ENCODE data around the gene AGXT.

The AGXT gene

DNA sequence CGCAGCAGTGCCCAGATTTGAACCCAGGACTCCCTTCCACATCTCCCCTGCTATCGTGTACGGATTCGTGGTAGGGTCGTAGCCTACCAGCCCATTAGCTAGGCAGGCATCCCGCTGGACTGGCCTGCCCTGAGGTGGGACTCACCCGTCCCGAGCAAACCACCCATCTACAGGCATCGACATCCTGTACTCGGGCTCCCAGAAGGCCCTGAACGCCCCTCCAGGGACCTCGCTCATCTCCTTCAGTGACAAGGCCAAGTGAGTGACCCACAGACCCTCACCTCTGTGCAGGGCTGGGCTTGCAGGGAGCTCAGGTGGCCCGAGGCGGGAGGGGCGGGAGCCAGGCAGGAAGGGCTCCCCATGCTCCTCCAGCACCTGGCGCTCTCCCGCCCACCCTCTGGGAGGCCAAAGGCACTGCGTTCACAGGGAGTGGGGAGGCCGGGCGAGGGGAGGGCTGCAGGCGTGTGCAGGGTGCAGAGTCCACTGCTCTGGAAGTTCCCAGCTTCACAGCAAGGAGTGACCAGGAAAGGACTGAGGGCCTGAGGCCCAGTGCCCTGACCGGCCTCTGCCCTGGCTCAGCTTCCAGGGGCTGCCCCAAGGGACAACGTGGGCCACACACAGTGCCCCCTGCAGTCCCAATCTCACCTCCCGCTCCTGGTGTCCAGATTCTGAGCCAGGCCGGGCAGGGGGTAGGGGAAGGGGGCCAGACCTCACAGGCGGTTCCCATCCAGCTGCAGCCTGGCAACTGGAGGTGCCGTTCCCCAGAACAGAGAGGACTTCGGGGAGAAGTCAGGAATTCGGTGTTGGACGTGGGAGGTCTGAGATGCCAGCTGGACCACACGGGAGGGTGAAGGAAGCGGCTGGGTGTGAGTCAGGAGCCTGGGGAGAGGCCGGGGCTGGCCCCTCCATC lies 5.4 kb downstream of the AGXT start:
- Histone ChIP-seq H3K79me2 (ENCODE audit: insufficient read depth, low read length) (no peaks in the 10 kb centered on the region), H3K4me2 (ENCODE audit: low read length) (no peak overlapping the region), H3K9me3 (ENCODE audit: low read length) (no peaks in the 10 kb centered on the region), H3K9me2 (ENCODE audit: low read depth, low read length) (no peaks in the 10 kb centered on the region), H3K36me3 (ENCODE audit: insufficient read depth, low read length) (no peaks in the 10 kb centered on the region), H4K20me1 (ENCODE audit: insufficient read depth, low read length) (no peaks in the 10 kb centered on the region), H3K4me3 (ENCODE audit: low read depth, low read length, poor library complexity, severe bottlenecking) (no peak overlapping the region), H3K4me1 (ENCODE audit: insufficient read depth, low read length, severe bottlenecking) (no peaks in the 10 kb centered on the region), H3K9ac (ENCODE audit: low read length) (no peak overlapping the region), H2AFZ (ENCODE audit: low read length) (no peak overlapping the region), H3F3A (ENCODE audit: insufficient read depth, low read length) (no peaks in the 10 kb centered on the region), H3K27ac (ENCODE audit: low read depth, low read length, poor library complexity, severe bottlenecking) (no peak overlapping the region), H3K27me3 (ENCODE audit: insufficient read depth, low read length) (no peaks in the 10 kb centered on the region; the same call in 1 of the 2 replicates)
- no peak for TF ChIP-seq EZH2 (IDR thresholded peaks at IDR 0.05; ENCODE audit: borderline replicate concordance, low read length)
- TF ChIP-seq, protein P1, sequence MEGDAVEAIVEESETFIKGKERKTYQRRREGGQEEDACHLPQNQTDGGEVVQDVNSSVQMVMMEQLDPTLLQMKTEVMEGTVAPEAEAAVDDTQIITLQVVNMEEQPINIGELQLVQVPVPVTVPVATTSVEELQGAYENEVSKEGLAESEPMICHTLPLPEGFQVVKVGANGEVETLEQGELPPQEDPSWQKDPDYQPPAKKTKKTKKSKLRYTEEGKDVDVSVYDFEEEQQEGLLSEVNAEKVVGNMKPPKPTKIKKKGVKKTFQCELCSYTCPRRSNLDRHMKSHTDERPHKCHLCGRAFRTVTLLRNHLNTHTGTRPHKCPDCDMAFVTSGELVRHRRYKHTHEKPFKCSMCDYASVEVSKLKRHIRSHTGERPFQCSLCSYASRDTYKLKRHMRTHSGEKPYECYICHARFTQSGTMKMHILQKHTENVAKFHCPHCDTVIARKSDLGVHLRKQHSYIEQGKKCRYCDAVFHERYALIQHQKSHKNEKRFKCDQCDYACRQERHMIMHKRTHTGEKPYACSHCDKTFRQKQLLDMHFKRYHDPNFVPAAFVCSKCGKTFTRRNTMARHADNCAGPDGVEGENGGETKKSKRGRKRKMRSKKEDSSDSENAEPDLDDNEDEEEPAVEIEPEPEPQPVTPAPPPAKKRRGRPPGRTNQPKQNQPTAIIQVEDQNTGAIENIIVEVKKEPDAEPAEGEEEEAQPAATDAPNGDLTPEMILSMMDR (IDR thresholded peaks at IDR 0.05; ENCODE audit: low read length): no peak

DNA sequence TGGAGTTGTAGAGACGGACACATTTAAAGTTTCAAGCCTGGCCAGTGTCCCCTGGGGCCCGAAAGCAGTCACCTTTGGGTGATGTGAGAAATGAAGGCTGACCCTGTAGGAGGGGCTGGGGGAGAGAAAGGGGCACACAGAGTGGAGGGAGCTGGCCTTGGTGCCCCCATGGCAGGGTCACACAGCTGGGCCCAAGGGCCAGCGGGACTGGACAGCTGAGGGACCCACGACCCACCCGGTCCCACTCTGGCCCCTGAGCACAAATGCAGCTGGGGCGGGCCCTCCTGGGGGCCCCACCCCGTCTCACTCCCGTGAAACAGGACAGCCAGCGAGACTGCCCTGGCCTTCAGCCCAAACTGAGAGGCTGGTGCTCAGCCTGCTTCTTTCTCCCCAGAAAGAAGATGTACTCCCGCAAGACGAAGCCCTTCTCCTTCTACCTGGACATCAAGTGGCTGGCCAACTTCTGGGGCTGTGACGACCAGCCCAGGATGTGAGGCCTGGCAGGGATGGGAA lies 6.1 kb downstream of the AGXT start:
- Histone ChIP-seq H3K9ac (ENCODE audit: low read length) (no peak overlapping the region), H3K36me3 (ENCODE audit: insufficient read depth, low read length) (no peaks in the 10 kb centered on the region), H3K4me2 (ENCODE audit: low read length) (no peak overlapping the region), H3K9me2 (ENCODE audit: low read depth, low read length) (no peaks in the 10 kb centered on the region), H3F3A (ENCODE audit: insufficient read depth, low read length) (no peaks in the 10 kb centered on the region), H4K20me1 (ENCODE audit: insufficient read depth, low read length) (no peaks in the 10 kb centered on the region), H3K4me1 (ENCODE audit: insufficient read depth, low read length, severe bottlenecking) (no peaks in the 10 kb centered on the region), H3K4me3 (ENCODE audit: low read depth, low read length, poor library complexity, severe bottlenecking) (no peak overlapping the region), H3K79me2 (ENCODE audit: insufficient read depth, low read length) (no peaks in the 10 kb centered on the region), H3K27me3 (ENCODE audit: insufficient read depth, low read length) (no peaks in the 10 kb centered on the region), H3K27ac (ENCODE audit: low read depth, low read length, poor library complexity, severe bottlenecking) (no peak overlapping the region), H3K9me3 (ENCODE audit: low read length) (no peaks in the 10 kb centered on the region), H2AFZ (ENCODE audit: low read length) (no peak overlapping the region)
- TF ChIP-seq, protein P1 (IDR thresholded peaks at IDR 0.05; ENCODE audit: low read length): no peak
- TF ChIP-seq EZH2 (IDR thresholded peaks at IDR 0.05; ENCODE audit: borderline replicate concordance, low read length): no peak

DNA sequence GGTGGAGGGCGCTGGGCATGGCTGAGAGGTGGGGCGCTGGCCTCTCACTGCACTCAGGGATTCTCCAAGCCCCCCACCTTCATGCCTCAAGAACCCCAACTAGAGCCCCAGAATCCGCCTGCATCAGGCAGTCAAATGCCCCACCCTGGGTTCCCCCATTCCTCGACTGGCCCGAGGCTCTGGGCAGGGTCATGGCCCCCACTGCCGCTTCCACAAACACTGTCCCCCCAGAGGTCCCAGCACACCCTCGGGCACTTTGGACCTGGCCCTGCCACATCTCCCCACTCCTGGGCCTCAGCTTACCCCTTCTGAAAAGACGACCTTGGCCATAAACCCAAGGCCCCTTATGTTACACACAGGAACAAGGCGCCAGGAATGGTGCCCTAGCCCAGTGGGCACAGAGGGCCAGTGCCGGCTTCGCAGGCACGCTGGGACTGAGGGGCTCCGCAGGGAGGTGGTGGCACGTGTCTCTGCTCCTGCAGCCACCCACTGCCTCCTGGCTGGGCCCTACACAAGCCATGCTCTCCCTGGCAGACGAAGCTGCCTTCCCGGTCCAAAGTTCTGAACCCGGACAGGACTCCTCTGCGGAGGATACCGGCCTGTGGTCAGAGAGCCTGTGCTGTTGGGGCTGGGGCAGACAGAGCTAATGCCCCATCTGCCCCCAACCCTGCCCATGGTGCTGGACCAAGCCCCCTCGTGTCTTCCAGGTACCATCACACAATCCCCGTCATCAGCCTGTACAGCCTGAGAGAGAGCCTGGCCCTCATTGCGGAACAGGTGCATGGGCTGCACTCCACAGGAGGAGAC lies 6.8 kb downstream of the AGXT start:
- Histone ChIP-seq H3K36me3 (ENCODE audit: insufficient read depth, low read length) (no peaks in the 10 kb centered on the region), H3K27ac (ENCODE audit: low read depth, low read length, poor library complexity, severe bottlenecking) (no peak overlapping the region), H2AFZ (ENCODE audit: low read length) (no peak overlapping the region), H3K4me2 (ENCODE audit: low read length) (no peak overlapping the region), H4K20me1 (ENCODE audit: insufficient read depth, low read length) (no peaks in the 10 kb centered on the region), H3K79me2 (ENCODE audit: insufficient read depth, low read length) (no peaks in the 10 kb centered on the region), H3K4me1 (ENCODE audit: insufficient read depth, low read length, severe bottlenecking) (no peaks in the 10 kb centered on the region), H3F3A (ENCODE audit: insufficient read depth, low read length) (no peaks in the 10 kb centered on the region), H3K9ac (ENCODE audit: low read length) (no peak overlapping the region), H3K9me3 (ENCODE audit: low read length) (no peaks in the 10 kb centered on the region), H3K27me3 (ENCODE audit: insufficient read depth, low read length) (no peaks in the 10 kb centered on the region), H3K9me2 (ENCODE audit: low read depth, low read length) (no peaks in the 10 kb centered on the region), H3K4me3 (ENCODE audit: low read depth, low read length, poor library complexity, severe bottlenecking) (no peak overlapping the region)
- TF ChIP-seq, protein P1 (IDR thresholded peaks at IDR 0.05; ENCODE audit: low read length): no peak
- no peak for TF ChIP-seq EZH2 (IDR thresholded peaks at IDR 0.05; ENCODE audit: borderline replicate concordance, low read length)

All from OCI-LY1 (cell line).